ENCODE results near the gene CTNNA1.
A peak's percentile ranks its signal among the peaks of the same experiment; 100 is the strongest.

The CTNNA1 gene

DNA sequence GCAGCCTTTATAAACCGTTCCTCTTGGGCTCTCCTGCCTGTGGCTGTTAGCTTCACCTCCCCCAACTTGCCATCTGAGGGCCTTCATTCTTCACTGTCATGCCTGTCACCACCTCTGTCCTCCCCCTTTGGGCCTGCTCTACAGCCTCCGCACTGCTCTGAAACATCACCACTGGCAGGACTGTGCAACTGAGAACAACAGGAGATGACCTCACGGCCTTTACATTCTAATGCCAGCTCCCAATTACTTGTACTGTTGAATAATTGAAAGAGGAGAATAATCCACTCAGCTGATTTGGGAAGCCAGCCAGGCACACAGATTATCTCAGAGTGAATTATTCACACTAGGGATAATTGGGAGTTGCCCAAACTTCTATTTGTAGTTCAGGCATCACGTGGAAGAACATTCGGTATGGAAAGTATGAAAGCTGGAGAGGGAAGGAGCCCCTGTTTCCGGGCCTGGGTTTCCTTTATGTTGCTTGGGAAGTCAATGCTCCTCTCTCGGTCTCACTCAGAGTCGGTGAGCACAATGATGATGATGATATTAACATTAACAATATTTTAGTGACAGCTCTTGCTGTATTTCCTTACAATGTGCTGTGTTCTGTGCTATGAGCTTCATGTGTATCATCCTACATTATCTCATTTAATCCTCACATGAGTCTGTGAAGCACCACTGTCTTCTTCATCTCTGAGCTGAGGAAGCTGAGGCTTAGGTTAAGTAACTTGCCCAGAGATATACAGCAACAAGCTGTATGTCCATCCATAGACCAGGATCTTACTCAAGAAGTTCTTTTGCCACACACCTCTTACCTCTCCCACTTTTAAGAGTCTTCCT, 221.2 kb downstream of the CTNNA1 start:
- DNase-seq: no peak

DNA sequence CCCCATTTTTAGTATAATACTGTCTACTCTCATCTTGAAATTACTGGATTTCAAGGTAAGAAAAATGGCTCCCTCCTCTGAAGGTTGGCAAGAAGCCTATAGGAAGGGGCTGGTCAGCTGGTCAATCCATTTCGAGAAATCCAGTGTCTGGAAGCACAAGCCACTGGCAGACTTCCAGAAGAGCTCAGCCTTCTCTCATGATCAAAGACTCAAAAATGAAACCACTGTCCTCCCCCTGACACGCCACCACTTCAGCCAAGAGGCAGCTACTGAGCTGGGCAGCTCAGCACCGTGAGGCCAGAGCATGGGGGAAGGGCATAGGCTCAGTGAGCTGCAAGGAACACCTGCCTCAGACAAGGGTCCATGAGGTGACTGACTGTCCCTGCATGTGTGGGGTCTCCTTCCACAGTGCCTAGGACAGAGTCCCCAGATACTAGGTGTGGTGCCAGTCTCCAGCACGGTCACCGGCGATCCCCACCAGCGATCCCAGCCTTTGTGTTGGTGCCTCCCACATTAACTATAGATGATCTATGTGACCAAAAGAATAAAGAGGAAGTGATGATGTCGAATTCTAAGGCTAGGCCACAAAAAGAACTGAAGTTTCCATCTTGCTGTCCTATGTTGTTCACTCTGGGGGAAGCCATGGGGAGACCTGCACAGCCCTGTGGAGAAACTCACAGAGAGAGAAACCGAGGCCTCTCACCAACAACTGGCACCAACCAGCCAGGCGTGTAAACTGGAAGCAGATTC, 222.0 kb downstream of the CTNNA1 start:
- no peak for DNase-seq

DNA sequence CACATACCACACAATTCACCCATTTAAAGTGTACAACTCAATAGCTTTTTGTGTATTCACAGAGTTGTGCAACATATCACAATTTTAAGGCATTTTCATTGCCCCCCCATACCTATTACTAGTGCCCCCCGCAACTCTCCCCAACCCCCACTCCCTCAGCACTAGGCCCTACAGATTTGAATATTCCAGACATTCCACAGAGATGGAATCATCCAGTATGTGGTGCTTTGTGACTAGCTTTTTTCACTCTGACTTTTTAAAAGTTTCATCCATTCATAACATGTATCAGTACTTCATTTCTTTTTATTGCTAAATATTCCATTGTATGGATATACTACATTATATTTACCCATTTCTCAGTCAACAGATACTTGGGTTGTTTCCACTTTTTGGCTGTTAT, 224.9 kb downstream of the CTNNA1 start:
- no peak for DNase-seq

DNA sequence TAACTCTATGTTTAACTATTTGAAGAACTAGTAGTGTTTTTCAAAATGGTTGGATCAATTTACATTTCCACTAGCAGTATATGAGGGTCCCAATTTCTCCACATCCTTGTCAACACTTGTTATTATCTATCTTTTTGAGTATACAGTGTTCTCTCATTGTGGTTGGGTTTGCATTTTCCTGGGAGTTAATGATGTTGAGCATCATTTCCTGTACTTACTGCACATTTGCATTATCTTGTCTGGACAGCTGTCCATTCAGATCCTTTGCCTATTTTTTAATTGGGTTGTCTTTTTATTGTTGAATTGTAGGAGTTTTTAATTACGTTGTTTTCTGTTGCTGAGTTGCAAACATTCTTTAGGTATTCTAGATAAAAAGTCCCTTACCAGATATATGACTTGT, 225.4 kb downstream of the CTNNA1 start:
- DNase-seq: no peak

DNA sequence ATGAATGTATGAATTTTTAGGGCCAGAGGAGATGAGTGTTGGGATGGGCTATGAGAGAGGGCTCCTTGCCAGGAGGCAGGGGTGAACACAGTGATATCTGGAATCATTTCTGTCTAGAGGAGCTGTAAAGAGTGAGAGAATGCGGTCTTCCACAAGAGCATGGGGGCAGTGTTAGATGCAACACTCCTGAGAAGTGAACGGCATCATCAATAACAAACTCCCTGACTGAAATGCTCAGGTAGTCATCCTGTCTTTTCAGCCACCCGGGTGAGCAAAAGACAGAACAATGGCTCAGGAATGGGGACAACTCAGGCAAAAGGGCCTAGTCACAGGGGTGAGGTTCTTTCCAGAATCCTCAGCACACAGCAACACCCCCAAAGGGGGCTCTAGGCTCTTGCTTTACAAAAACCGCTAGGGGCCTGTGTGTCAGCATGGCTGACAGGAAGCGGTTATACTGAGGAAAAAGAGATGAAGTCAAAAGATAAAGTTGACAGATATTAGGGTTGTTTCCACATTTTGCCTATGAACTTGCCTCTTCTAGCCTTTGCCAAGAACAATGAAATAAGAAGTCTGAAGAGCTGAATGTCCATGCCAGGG, 226.6 kb downstream of the CTNNA1 start:
- DNase-seq: no peak

DNA sequence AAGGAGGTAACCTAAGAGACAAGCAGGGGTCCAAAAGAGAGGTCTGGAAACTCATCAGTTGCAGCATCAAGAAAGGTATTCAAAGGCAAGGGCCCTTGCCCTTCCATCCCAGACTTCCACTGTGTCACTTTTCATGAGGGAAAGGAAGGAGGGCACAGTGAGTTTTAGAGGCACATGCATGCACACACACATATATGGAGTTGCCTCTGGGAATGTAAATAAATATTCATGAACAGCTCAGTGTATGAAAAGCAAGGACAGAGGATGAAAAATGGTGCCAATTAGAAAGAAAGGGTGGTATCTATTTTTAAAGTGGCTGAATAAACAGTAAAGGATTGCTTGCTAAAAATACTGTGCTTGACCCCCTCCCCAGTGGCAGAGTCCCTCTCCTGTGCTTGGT, 227.2 kb downstream of the CTNNA1 start:
- no peak for DNase-seq

DNA sequence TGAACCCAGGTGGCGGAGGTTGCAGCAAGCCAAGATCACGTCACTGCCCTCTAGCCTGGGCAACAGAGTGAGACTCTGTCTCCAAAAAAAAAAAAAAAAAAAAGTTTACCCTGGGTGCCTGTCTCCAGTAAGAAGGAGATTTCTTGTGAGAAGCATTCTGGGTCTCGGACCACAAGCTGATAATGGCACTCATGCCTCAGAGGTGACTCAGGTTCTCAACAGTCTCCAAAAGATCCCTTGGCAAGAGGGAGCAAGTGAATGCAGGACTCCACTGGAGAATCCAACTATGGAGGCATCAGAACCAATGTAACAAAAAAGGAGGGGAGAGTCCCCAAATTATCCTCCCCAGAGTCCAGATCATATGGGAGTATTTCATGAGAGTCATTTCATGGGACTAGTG, 227.9 kb downstream of the CTNNA1 start:
- DNase-seq: no peak

DNA sequence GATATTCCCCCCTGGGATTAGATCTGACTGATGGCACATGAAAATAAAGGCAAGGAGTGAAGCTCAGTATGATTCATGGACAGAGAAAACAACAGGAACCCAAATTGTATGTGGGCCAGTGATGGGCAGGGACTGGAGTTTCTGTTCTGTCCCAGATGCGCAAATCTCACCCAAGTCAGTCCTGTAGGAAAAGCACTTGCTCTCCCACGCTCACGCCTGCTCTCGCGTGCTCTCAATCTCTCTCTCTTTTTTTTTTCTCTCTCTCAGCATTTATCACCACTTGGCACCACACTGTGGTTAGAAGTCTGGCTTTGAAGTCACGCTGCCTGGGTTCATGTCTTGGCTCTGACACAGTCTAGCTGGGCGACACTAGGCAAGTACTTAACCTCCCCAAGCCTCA, 228.4 kb downstream of the CTNNA1 start:
- DNase-seq: peak in 1 of 2 donors; percentile 1

DNA sequence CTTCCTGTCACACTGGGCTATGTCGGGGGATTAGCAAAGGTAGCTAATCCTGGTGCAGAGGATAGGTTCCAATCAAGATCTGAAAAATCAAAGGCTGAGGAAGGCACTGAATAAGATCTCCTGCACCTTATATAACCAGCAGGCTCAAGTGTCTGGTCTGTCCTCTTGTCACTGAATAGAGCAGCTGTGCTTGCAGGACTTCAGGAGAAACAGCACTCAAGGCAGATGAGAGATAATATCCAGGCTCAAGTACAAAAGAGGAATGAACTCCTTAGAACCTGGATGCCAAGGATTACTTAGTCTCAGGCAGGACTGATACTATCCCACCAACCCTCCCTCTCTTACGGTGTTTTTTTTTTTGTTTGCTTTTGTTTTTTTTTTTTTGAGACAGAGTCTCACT, 230.8 kb downstream of the CTNNA1 start:
- no peak for DNase-seq

All from stimulated activated CD4-positive, alpha-beta T cell treated with anti-CD3 and anti-CD28 coated beads, Interleukin-2, amount 100 ng/mL, for 48 hours (primary cell).